ENCODE results near the gene RNU1-2.
"Not testable (repeated sequence)": the region's sequence is repeated elsewhere in the genome, so short reads cannot be mapped to it uniquely, and the experiment has no call there.

The RNU1-2 gene

GRCh38 chr1:16895598-16896315 lies at the start of gene RNU1-2:
RNU1-2 (plus strand) TSS chr1:16895980.
- peak within 1 kb of the TSS; percentile 87 for H3K27ac ChIP-seq
- peak within 1 kb of the TSS; percentile 93 for H3K4me2 ChIP-seq
- not testable (repeated sequence) for H3K36me3 ChIP-seq, H3K27me3 ChIP-seq, H3K9me3 ChIP-seq, H4K20me1 ChIP-seq
- H3K4me3 ChIP-seq = peak within 1 kb of the TSS; percentile 65
- peaks cover 20% of the 10 kb centered on the region for H3K4me1 ChIP-seq
- H3K9ac ChIP-seq = peak within 1 kb of the TSS; percentile 82

- not testable (repeated sequence) for H3K4me3 ChIP-seq, H3K9me3 ChIP-seq, H3K27me3 ChIP-seq, H3K9ac ChIP-seq, H3K36me3 ChIP-seq, H3K4me2 ChIP-seq, H4K20me1 ChIP-seq, H3K27ac ChIP-seq, H3K4me1 ChIP-seq
These were observed 39.6 kb upstream of the RNU1-2 start for GRCh38 chr1:16856201-16856600.

GRCh38 chr1:16859167-16860041 lies 36.4 kb upstream of the RNU1-2 start:
- not testable (repeated sequence) for H3K36me3 ChIP-seq, H3K27me3 ChIP-seq, H3K4me3 ChIP-seq, H3K9ac ChIP-seq, H3K4me1 ChIP-seq, H3K4me2 ChIP-seq, H3K9me3 ChIP-seq, H3K27ac ChIP-seq, H4K20me1 ChIP-seq

GRCh38 chr1:16860048-16860447 lies 35.7 kb upstream of the RNU1-2 start:
- H4K20me1 ChIP-seq, H3K27ac ChIP-seq, H3K9me3 ChIP-seq, H3K4me3 ChIP-seq, H3K4me1 ChIP-seq, H3K36me3 ChIP-seq, H3K27me3 ChIP-seq, H3K9ac ChIP-seq, H3K4me2 ChIP-seq: not testable (repeated sequence)

- not testable (repeated sequence) for H3K9me3 ChIP-seq, H3K27ac ChIP-seq, H3K4me2 ChIP-seq, H3K36me3 ChIP-seq, H3K27me3 ChIP-seq, H3K4me3 ChIP-seq, H4K20me1 ChIP-seq, H3K9ac ChIP-seq, H3K4me1 ChIP-seq
These were observed 33.9 kb upstream of the RNU1-2 start for GRCh38 chr1:16861832-16862245.

- not testable (repeated sequence) for H3K9ac ChIP-seq, H3K4me3 ChIP-seq, H3K4me2 ChIP-seq, H4K20me1 ChIP-seq, H3K4me1 ChIP-seq, H3K27ac ChIP-seq, H3K27me3 ChIP-seq, H3K9me3 ChIP-seq, H3K36me3 ChIP-seq
These were observed 33.4 kb upstream of the RNU1-2 start for GRCh38 chr1:16862415-16862814.

- not testable (repeated sequence) for H3K4me1 ChIP-seq, H3K4me3 ChIP-seq, H3K4me2 ChIP-seq, H4K20me1 ChIP-seq, H3K27me3 ChIP-seq, H3K9ac ChIP-seq, H3K27ac ChIP-seq, H3K9me3 ChIP-seq, H3K36me3 ChIP-seq
These were observed 32.8 kb upstream of the RNU1-2 start for GRCh38 chr1:16863024-16863423.

GRCh38 chr1:16866926-16867707 lies 28.7 kb upstream of the RNU1-2 start:
- not testable (repeated sequence) for H3K36me3 ChIP-seq, H3K9ac ChIP-seq, H3K4me3 ChIP-seq, H3K9me3 ChIP-seq, H4K20me1 ChIP-seq, H3K27ac ChIP-seq, H3K27me3 ChIP-seq
- Histone ChIP-seq H3K4me1 (peaks cover 20% of the 10 kb centered on the region), H3K4me2 (0 out of 2 replicates have a peak overlapping the region, but pooled peaks have one; percentile 32)

GRCh38 chr1:16868787-16869186 lies 27.0 kb upstream of the RNU1-2 start:
- H3K27ac ChIP-seq, H3K4me2 ChIP-seq, H3K9ac ChIP-seq, H3K36me3 ChIP-seq, H4K20me1 ChIP-seq, H3K9me3 ChIP-seq, H3K4me3 ChIP-seq: not testable (repeated sequence)
- peaks cover 26% of the 10 kb centered on the region for H3K4me1 ChIP-seq
- peaks cover 24% of the 10 kb centered on the region for H3K27me3 ChIP-seq

- Histone ChIP-seq H3K4me2 (peak overlapping the region; percentile 59), H3K4me1 (peaks cover 26% of the 10 kb centered on the region), H3K27me3 (peaks cover 31% of the 10 kb centered on the region)
- H3K9me3 ChIP-seq, H3K4me3 ChIP-seq, H3K27ac ChIP-seq, H4K20me1 ChIP-seq, H3K36me3 ChIP-seq, H3K9ac ChIP-seq: not testable (repeated sequence)
These were observed 25.8 kb upstream of the RNU1-2 start for GRCh38 chr1:16869996-16870395.

- not testable (repeated sequence) for H3K36me3 ChIP-seq, H3K27ac ChIP-seq, H3K4me3 ChIP-seq, H4K20me1 ChIP-seq, H3K9ac ChIP-seq, H3K9me3 ChIP-seq
- peak overlapping the region; percentile 50 for H3K4me2 ChIP-seq
- peaks cover 35% of the 10 kb centered on the region for H3K27me3 ChIP-seq
- H3K4me1 ChIP-seq = peaks cover 26% of the 10 kb centered on the region
These were observed 24.6 kb upstream of the RNU1-2 start for GRCh38 chr1:16871171-16871570.

- not testable (repeated sequence) for H3K36me3 ChIP-seq, H3K4me3 ChIP-seq, H4K20me1 ChIP-seq, H3K9ac ChIP-seq, H3K9me3 ChIP-seq, H3K27ac ChIP-seq, H3K4me2 ChIP-seq
- peaks cover 25% of the 10 kb centered on the region for H3K4me1 ChIP-seq
- H3K27me3 ChIP-seq = peaks cover 35% of the 10 kb centered on the region
These were observed 23.4 kb upstream of the RNU1-2 start for GRCh38 chr1:16872152-16873075.

- H3K9ac ChIP-seq, H3K9me3 ChIP-seq, H3K27ac ChIP-seq, H4K20me1 ChIP-seq, H3K36me3 ChIP-seq: not testable (repeated sequence)
- Histone ChIP-seq H3K4me2 (peak overlapping the region; percentile 63), H3K27me3 (peaks cover 35% of the 10 kb centered on the region), H3K4me3 (0 out of 2 replicates have a peak overlapping the region, but pooled peaks have one; percentile 25), H3K4me1 (peaks cover 22% of the 10 kb centered on the region)
These were observed 22.5 kb upstream of the RNU1-2 start for GRCh38 chr1:16873076-16873879.

All from BLaER1 (cell line).